NCI-H1092 treated with DMSO at 0.1 percent for 48 hours (cell line): ENCODE results near the gene CASP7.
"Not testable (repeated sequence)": the region's sequence is repeated elsewhere in the genome, so short reads cannot be mapped to it uniquely, and the experiment has no call there.

Experiments used
- DNase-seq: peaks from one replicate; lab custom pipeline; 2025; lab: John Stamatoyannopoulos, UW

Gene CASP7

DNA sequence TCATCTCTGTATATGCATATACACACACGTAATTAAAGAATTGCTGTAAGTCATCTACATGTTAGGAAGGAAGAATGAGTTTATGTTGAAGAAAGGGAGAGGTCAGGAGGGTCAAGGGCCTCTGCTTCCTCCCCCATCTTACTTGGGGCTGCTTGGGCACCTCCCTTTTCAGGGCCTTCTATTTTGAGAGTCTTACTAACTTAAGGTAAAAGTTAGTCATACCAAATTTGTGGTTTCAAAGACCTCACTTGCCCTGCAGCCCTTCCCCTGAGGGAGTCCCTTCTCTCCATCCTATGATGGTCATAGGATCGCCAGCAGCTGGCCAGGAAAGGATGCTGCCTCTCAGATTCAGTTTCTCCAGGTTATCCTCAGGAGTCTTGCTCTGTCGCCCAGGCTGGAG lies 74.4 kb downstream of the CASP7 start:
- DNase-seq, result no peak

DNA sequence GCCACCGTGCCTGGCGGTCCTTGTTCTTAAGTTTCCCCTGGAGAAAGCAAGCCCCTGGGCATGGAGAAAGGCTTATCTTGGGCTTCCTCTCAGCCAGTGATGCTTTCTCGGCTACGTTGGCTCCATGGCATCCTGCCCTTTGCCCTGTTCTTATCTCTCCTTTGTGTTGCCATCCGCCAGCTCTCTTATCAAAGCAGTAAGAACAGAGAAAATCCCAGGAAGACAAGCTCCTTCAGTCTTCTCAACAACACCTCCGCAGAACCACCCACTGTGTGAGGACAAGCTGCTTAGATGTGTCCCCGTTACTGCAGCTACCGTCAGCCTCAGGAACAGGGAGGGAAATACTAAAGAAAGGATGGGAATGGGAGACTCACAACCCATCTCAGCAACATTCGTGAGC lies 75.1 kb downstream of the CASP7 start:
- DNase-seq, result no peak

DNA sequence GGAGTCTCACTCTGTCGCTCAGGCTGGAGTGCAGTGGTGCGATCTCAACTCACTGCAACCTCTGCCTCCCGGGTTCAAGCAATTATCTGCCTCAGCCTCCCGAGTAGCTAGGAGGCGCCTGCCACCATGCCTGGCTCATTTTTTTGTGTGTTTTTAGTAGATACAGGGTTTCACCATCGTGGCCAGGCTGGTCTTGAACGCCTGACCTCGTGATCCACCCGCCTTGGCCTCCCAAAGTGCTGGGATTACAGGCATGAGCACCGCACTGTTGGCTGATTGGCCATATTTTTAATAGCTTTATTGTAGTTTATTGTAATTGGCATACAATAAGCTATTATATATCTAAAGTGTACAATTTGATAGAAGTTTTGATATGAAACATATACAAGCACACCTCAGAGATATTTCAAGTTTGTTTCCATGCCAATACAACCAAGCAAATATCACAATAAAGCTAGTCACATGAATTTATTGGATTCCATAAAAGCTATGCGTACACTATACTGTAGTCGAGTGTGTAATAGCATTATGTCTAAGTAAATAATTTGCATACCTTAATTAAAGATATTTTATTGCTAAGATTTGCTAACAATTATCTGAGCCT lies 77.3 kb downstream of the CASP7 start:
- DNase-seq, result no peak

DNA sequence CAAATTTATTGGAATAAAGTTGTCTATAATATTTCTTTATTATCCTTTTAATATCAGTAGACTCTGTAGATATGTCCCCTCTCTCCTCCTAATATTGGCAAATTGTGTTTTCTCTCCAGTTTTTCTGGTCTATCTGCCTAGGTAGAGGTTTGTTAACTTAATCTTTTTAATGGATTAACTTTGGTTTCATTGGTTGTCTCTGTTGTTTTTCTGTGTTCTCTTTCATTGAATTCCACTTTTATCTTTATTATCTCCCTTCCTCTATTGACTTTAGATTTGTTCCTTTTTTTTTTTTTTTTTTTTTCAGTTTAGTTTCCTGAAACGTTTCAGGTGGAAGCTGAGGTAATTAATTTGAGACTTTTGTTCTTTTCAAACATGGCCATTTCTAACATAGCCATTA lies 82.4 kb downstream of the CASP7 start:
- no peak for DNase-seq

DNA sequence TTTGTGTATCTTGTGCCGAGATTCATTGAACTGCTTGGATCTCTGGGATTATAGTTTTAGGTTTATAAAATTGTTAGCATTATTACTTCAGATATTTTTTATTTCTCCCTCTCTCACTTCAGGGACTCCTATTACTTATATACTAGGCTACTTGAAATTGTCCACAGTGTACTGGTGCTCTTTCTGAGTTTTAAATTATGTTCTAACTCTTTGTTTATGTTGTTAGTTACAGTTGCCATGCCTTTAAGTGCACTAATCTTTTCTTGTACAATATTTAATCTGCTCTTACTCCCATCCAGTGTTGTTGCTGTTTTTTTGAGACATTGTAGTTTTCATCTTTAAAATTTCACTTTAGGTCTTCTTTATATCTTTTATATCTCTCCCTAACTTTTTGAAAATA lies 84.9 kb downstream of the CASP7 start:
- no peak for DNase-seq

DNA sequence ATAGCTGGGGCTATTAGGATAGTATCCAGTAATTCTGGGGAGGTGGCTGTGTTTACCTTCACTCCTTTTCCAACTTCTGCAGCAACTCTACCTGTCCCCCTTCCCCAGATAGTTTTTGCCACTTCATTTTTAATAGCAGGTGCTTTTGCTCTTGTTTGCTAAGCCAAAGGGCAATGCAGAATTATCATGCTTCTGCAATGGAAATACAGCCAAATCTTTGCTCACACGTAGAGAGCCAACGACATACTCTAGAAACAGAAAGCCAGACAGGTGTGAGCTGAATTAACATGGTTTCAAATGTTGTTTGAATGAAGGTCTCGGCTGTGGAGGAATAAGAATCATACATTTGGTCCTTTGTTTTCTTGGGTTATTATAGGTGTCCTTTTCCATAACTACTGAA lies 86.2 kb downstream of the CASP7 start:
- no peak for DNase-seq

GRCh38 chr10:113767222-113767621 lies 87.5 kb downstream of the CASP7 start:
- no peak for DNase-seq

GRCh38 chr10:113770346-113770745 lies 90.6 kb downstream of the CASP7 start:
- DNase-seq, result no peak

GRCh38 chr10:113771131-113771530 lies 91.4 kb downstream of the CASP7 start:
- not testable (repeated sequence) for DNase-seq

DNA sequence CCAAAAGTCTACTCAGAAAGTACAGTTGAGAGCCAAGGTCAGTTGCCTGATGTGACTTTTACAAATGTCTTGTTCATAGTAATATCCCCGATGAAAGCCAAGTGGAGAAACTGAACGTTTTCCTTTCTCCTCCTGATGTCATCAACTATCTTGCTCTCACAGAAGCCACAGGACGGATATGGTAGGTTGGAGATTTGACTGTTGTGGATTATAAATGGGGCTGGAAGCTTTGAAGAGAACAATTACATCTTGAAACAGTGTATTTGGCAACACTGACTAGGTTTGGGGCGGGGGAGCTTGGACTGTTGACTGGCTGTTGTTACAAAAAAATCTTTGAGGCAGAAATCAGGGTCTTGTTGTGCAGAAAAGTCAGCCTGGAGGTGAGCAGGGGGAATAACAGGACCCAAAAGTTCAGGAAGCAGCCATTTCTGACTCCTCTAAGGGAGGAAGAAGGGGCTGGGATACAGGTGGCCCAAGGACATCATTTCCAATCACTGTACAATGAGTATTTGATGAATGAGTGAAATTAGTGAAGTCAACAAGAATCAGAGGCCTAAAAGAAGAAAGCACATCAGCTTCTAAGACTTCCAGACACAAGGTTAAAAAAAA lies 96.1 kb downstream of the CASP7 start:
- no peak for DNase-seq

DNA sequence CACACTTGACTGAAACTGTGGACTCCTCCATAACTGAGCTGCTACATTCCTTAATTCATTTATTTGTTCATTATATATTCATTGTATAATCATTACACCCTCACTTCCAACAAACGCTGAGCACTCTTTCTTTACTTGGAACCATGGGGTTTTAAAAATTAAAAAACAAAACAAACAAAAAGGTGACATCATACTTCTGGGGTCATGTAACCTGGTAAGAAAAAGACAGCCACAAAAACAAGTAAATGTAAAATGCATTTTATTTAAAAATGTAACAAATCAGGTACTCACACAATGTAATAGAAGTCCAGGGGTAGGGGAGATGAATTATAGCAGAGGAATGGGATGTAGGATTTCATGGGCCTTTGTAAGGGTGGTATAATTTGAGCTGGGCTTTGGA lies 96.8 kb downstream of the CASP7 start:
- no peak for DNase-seq
